Cardiac fibroblast (primary cell): ENCODE data around the gene ZNF367.
A peak's percentile ranks its signal among the peaks of the same experiment; 100 is the strongest.

Source experiments
- DNase-seq, 2 donors: peaks; one replicate each; pipeline versions ENCODE4 v3.0.0 to v3.0.0-alpha.2; 2010; ENCODE audit warnings: low read depth in 2 of 2
- H3K4me3 ChIP-seq, 2 donors: replicated peaks in 1 of 2; 1 replicate in 1 of 2; 2 replicates in 1 of 2; pipeline ENCODE4 v1.5.1; 2011; ENCODE audit warnings: low read depth in 2 of 2, low read length in 2 of 2, mild to moderate bottlenecking in 2 of 2, moderate library complexity in 1 of 2
- TF ChIP-seq, protein P1 (sequence below): IDR thresholded peaks from one replicate; pipeline ENCODE4 v1.5.1; 2011; ENCODE audit warnings: low read depth, mild to moderate bottlenecking, low read length, inconsistent platforms

Gene ZNF367

DNA sequence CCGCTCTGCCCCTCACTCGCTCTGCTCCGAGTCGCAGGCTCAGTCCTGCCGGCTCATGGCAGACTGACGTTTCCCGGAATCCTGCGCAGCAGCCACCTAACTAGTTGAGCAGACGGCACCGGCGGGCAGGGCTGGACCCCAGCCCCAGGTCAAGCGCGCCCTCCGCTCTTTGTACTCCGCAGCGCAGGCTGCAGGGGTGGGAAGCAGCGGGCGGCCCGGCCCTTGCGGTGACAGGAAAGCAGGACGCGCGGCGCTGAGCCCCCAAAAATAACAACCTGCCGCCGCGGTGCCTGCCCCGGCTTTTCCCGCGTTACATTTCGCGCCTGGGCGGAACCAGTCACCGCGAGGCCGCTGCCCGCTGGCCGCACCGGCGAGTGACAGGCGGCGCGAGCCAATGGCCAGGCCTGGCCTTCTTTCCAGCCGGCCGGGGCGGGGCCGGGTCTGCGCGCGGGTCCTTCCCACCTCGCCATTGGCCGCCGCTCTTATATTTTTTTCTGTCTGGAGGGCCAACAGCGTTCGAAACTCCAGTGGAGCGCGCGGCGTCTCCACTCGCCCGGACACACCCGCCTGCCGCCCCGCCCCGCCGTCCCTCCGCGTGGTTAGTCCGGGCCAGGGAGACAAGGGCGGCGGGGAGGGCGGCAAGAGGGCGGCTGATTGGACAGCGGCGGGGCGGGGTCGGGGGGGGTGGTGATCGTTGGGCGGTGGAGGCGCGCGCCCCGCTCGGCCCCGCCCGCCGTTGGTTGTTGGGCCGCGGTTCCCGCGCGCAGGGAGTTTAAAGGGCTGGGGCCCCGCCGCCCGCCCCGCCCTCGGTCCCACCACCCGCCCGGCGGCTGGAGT is at the start of gene ZNF367:
ZNF367 (minus strand) TSS at position 288 of the 837 bp plus-strand sequence. CDS start 338 bp downstream, outside the sequence.
- peak; percentile 97 to 99 for DNase-seq
- TF ChIP-seq, protein P1, sequence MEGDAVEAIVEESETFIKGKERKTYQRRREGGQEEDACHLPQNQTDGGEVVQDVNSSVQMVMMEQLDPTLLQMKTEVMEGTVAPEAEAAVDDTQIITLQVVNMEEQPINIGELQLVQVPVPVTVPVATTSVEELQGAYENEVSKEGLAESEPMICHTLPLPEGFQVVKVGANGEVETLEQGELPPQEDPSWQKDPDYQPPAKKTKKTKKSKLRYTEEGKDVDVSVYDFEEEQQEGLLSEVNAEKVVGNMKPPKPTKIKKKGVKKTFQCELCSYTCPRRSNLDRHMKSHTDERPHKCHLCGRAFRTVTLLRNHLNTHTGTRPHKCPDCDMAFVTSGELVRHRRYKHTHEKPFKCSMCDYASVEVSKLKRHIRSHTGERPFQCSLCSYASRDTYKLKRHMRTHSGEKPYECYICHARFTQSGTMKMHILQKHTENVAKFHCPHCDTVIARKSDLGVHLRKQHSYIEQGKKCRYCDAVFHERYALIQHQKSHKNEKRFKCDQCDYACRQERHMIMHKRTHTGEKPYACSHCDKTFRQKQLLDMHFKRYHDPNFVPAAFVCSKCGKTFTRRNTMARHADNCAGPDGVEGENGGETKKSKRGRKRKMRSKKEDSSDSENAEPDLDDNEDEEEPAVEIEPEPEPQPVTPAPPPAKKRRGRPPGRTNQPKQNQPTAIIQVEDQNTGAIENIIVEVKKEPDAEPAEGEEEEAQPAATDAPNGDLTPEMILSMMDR: no peak
- peak within 1 kb of the TSS; percentile 88 to 93 for H3K4me3 ChIP-seq

DNA sequence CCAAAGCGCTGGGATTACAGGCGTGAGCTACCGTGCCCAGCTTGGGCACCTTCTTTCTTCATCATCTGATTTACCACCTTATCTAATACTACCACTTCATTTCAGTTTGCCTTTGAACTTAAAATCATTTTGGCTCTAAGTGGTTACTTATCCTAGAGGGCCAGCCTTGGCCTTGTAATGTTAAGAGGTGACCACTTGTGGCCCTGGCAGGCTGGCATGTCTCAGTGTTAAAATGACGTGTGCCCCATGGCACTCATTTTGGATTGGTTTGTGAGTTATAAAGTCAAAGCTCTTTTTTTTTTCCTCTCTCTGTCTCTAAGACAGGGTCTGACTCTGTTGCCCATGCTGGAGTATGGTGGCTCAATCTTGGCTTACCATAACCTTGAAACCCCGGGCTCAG is 49.6 kb upstream of the ZNF367 start:
- TF ChIP-seq, protein P1: no peak
- DNase-seq: no peak
- no peak overlapping the region for H3K4me3 ChIP-seq

DNA sequence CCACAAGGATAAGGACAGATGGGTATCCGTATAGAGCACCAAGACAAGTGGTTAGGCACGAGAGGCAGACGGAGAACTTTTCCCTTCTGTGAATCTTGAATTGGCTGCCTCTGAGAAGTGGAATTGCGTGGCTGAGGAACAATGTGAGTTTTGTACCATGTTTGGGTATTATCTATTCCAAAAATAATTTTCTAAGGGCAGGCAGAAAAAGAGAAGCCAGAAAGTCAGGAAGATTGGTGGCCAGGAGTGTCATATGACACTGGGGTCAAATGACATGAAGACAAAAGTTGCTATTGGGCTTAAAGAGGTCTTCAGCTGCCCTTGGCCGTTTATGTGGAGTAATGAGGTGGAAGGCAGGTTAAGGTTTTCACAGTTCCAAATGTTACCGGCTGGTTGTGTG is 46.3 kb upstream of the ZNF367 start:
- TF ChIP-seq, protein P1: no peak
- no peak overlapping the region for H3K4me3 ChIP-seq
- DNase-seq: no peak

DNA sequence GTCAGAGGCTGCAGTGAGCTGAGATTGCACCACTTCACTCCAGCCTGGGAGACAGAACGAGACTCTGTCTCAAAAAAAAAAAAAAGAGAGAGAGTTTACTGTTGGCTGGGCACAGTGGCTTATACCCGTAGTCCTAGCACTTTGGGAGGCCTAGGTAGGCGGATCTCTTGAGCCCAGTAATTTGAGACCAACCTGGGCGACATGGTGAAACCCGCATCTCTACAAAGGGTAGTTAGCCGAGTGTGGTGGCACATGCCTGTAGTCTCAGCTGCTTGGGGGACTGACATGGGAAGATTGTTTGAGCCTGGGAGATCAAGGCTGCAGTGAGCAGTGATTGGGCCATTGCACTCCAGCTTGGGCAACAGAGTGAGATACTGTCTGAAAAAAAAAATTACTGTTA is 44.4 kb upstream of the ZNF367 start:
- TF ChIP-seq, protein P1: no peak
- H3K4me3 ChIP-seq: no peak overlapping the region
- no peak for DNase-seq

DNA sequence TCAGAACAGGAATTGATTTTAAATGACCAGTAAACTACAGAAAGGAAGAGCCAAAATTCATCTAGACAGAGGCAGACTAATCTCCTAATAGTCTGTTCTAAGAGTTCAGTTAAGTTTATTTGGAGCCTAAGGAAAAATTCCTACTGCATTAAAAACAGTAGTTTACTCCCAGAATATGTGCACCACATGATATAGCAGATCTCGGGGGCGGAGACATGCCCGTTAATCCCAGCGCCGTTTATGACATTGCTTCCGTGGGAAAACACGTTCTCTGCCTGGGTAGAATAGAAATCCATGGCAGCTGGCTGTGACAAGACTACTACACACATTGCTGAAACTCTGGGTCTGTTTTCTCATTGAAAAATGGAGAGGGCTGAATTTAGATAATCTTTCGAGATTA is 43.2 kb upstream of the ZNF367 start:
- H3K4me3 ChIP-seq: no peak overlapping the region
- no peak for DNase-seq
- TF ChIP-seq, protein P1: no peak

DNA sequence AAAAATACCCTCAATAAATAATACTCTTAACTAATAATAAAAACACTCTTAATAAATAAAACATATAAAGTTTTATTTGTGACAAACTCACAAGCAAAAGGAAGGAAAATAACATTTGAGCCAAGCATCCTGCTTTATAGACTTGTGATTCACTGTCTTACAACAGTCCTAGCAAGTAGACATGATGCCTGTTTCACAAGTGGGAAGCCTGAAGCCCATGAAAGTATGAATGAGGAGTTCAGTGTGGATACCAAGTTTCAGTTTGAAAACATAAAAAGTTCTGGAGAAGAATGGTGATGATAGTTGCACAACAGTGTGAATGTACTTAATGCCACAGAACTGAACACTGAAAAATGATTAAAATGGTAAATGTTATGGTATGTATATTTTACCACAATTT is 42.7 kb upstream of the ZNF367 start:
- peak; percentile 57 to 59 for DNase-seq
- H3K4me3 ChIP-seq: no peak overlapping the region
- TF ChIP-seq, protein P1: no peak
